ENCODE measurements around the gene DST.

DST gene

DNA sequence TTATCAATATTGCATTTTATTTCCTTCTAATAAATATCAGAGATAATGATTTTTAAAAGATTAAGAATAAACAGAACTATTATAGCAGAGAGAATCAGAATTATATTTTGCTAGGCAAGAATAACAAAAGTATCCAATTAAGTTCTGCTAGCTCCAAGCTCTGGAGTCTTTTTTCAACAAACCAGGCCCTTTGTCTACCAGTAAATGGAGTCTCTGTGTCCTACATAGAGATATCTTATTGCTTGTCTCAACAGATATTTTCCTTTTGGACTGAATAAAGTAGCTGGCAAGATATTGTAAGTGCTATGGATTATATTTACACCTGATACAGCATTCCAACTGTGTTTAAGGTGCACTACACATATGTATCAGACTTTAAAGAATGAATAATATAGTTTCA lies 107.1 kb downstream of the DST start:
- no peak for DNase-seq

DNA sequence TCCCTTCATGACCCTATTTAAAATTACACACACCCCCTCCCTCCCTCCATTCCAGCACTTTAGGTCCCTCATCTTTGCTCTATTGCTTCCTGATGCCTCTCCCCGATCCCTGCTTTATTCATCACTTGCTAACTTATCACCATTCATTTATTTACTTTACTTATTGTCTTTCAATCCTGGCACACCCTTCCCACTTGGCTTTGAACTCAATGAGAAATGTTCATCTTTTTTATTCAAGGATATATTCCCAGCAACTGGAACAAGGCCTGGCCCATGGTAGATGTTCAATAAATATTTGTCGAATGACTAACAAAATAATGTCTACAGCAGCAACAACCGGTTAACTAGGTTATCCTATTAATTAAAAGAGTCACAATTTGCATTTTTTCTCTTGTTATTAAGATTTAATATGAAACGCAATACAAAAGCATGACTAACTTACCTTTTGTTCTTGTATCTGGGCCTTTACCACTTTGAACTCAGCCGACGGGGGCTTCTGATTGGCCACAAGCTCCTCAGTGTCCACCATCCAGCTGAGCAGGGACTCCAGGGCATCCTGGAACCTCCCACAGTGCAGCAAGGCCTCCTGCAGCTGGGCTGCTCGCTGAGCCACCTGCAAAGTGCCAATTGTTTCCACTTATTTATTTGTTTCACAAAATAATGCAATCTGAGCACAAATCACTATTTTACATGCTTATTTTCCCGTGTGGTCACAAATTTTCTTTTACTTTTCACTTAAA lies 107.8 kb downstream of the DST start:
- DNase-seq, result no peak

DNA sequence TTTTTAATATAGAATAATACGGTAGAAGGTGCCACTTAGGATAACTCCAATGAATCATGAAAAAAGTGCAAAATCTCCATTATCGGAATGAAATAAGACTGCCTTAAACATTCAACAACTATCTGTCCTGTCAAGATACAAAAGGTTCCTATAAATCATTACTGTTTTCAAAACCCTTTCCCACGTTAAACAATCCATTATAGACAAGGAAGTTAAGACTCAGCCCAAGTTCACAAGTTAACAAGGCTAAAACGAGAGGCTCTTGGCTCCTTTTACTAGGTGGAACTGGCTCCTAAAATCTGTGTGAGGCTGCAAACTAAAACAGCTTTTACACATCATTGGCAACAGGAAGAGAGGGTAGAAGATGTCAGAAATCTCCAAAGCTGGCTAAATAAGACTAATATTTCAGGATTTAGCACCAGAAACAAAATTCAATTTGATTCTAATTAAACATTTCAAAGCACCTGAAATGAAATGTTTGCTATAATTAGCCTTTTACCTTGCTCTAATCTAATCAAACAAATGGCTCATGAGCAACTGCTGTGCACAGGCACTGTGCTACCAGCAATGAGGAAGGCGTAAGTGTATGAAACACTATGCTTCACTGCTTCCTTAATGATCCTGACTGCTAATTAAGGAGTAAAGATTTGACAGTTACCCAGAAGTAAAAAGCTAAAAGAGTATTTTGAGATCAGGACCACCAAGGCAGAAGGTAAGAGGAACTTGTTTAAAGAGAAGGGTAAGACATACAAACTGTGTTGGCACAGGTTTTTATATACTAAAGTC lies 109.7 kb downstream of the DST start:
- no peak for DNase-seq

DNA sequence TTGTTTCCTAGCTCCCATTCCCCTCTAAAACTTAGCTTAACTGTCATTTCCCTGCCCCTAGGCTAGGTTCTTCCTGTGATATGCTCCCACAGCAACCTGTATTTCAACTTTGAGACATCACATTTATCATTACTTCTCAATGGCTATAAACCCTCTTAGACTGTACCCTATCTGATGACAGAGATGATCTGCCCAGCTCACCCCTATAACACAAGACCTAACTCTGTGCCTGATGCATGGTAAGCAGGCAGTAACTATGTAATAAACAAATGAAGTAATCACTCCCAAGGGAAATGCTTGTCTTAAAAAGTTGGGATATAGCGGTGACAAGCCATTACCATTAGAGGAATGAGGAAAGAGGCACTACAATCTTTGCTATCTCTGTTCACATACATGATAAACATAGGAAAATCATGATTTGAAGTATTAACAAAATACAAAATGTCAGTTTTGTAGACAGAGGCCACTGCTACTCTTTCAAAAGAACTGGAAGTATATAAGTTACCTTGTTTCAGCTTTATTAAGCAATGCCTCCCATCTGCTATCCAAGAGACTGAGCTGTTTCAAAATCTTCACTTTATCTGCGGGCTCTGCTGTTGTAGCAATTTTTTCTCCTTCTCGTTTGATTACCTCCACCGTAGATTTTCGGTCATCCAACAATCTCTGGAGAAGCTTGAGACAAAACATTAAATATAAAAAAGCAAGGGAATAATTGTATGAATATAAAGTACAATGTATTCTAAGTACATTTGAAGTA lies 110.7 kb downstream of the DST start:
- DNase-seq, result no peak

DNA sequence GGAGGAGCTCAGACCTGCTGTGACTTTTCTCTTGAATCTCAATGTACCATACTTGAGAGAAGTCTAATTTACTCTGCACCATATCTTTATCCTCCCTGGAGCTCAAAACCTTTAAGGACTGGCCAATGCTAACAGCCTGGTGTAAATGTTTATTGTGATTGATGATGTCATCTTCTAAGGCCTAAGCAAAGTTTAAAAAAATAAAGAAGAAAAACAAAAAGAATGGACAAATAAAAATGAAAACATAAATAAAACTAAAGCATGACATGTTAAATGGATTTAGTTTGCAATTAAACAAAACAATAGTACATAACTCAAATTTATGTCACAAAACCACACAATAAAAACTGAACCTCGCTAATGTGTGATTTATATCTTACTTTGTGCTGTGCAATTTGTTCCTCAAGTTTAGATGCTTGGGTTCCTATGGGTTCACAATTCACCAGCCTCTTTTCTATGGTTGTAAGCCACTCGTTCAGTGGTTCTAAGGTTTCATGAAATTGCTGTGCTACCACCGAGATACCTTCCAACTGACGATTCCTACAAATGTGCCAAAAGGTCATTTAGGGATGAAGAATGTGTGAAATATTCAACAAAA lies 113.0 kb downstream of the DST start:
- peak; percentile 51 for DNase-seq

DNA sequence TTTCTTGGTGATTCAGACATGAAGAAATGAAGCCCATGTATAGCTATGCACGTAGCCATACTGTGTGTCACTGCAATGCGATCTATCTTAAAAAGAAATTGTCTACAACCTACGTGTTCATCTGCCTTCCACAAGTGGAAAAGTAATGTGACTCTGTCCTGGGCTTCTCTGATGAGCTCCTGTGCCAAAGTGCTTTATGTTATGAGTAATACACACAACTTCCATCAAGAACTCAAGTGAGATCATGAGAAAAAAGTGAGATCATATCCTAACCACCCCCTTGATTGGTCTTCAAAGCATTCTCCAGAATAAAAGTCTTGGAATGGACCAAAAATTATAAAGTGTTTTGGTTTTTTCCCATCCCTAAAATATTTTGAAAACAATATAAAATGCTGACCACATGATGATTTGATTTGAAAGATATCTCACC lies 114.3 kb downstream of the DST start:
- peak; percentile 98 for DNase-seq

DNA sequence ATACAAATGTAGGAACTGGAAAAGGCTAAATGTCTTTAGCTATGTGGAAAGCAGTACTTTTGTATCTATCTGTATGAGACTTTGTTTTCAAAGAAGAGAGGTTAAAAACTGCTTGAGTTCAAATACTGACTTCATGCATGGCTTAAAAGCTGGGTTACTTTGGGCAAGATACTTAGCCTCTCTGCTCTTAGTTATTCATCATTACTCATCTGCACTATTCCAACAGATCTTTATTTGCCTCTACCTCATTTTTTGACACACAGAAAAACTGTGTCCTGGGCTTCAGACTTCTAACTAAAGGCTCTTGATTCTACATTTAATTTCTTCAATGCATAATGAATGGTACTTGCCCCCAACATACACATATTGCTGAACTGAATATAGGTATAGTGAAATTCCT lies 114.8 kb downstream of the DST start:
- DNase-seq, result no peak

DNA sequence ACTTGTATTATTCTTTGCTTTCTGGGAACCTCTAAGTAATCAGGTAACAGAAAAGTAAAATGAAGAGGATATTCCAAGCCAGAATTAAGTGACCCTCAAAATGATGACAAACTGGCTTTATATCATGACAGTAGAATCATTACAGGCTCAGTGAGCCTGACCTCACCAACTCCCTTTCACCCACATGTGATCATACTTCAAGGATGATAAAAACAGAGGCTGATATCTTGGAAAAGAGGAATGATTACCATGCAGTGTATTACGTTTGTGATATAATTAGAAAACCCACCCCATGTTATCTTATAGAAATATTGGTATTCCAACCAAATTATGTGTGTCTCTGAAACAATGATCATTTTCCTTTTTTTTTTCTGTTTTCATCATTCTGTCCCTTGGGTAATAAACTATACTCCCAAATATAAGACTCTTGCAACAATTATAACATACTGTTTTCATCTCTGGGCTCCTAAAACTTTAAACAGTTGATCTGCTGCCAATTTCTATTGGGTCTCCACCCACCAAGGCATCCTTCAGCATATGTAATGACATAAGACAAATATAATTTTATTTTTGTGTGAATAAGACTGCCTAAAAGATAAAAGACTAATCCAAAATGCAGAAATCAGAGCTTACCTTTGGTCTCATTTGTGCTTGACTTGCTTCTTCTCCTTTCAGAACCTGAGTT lies 115.7 kb downstream of the DST start:
- no peak for DNase-seq

DNA sequence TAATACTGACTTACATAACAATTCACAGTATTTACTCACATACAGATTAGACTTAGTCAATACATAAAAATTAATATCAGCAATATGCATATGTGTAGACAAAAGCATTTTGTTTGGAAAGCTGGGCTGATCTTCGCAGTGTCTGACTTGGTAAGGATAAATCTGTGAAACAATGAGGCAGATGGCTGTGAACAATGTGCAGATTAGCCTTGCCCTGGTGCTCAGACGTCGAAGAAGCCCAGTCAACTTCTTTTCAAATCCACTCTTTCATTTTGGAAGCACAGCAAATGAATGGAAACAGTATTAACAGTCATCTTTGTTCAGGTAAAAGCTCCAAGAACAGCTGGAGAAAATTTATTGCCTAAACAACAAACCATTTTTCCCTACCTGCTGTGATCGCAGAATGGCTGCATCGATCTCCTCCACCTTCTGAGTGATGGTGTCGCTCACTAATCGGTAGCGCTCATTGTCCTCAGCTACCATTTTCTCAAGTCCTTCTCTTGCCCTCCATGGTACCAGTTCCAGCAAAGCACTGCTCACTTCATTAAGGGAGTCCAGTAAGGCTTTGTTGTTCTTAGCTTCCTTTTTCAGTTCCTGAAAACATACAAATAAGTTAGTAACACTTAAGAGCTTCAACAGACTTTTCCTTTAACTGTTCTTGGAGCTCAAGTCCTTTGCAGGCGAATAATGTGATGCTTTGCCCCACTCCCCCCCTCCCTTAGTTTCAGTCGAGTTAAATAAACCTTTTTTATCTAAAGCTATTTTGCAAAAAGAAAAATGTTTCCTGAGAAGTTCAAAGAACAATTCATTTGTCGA lies 116.5 kb downstream of the DST start:
- no peak for DNase-seq

DNA sequence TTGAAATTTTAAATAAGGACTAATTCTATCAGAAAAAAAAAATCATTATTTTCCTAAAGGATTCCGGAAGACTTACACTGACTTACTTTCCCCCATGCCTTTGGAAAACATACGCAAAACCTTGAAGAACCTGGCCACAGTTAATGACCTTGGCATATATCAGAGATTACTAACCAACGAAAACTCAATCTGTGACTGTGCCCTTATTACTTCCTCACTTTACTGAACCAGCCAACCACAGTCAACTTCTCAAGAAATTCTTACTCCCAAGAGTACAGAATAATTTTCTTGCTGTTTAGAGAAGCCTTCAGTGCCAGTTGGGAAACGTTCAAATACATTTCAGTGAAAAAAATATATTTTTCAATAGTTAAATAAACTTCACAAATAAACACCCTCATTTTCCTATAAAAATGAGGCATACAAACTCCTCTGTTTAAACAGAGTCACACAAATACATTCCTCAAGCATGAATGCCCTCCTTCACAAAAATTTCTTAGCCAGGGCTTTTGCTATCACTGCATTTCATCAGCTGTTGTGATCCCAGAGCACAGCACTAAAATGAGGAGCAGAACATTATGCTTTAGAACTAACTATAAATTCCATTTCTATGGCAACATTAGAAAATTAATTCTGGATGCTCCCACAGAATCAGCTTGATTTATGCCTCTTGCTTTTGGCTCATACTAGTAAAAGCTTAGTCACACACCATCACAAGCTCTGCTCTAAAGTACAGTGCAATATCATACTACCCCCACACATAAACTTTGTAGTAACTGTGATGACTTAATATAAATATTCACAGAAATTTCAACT lies 117.6 kb downstream of the DST start:
- peak; percentile 97 for DNase-seq

DNA sequence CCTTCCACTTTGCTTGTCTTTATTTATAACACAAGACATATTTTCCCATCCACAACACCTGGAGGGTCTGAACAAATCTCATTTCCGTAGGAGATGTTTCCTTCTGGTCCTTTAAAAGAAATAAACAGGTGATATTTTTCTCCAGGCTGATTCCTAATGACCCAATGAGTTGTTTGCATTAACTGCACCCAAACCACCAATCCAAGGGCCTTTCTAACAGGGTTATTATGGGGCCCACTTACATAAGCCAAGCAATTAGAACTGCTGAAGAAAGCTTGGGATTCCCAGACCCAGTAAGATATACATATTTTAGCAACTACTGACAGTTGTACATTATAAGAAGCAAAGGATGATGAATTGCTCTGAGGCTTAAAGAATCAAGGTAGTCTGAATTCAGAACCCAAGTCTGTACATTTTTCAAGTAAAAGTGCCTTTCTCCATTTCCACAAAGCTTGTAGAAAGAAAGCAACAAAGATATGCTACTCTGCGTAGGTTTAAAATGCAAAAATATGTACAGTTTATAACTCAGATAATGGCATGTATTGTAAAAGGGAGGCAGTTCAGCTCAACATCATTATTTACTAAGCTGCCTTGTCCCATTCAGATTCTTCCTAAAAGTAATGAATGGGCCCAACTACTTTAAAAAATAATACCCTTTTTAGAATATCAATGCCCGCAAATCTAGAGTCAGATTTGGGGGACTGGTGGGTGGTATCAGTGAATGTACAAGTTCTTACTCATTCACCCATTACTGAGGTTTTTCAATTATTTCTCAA lies 120.0 kb downstream of the DST start:
- no peak for DNase-seq

DNA sequence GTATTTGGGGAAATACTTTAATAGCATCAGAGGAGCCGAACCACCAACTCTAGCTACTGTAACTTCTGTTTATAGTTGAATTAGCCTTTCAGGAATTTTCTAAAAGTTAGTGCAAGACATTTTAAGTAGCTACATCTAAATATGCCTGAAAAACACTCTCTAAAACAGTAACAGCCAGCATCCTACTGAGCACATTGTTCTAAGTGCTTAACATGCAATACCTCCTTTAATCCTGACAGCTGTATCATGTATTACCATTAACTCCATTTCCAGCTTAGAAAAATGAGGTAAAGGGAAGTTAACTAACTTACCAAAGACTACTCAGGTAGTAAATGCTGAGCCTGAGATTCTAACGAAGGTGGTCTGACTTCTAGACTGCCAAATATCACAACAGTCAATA lies 120.7 kb downstream of the DST start:
- no peak for DNase-seq

DNA sequence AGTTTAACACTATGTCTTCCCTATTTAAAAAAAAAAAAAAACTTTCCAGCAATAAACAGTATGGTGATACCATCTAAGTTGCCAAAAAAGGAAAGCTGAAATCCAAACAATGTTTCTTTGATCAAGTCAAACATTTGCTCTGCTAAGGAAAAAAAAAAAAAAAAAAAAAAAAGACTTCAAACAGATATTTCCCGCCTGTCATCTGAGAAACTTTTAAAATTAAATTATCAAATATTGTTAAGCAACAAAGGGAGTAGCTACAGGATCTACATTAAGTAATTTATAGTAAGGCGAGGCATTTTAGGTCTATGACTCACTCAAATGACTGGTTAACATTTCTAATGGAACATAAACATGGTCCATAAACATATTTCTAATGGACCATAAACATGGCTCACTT lies 121.2 kb downstream of the DST start:
- no peak for DNase-seq

DNA sequence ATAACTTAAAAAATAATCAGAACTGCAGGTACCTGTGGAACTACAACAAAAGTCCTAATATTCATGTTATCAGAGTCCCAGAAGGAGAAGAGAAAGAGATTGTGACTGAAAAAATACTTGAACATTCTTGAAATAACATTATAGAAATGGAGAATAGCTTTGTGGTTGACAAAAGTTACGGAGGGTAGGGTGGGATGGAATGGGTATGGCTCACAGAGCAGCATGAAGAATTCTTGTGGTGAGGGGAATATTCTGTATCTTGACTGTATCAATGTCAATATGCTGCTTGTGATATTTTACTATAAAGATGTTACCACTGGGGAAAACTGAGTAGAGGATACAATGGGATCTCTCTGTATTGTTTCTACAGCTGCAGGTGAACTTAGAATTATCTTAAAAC lies 122.5 kb downstream of the DST start:
- DNase-seq, result peak; percentile 42

DNA sequence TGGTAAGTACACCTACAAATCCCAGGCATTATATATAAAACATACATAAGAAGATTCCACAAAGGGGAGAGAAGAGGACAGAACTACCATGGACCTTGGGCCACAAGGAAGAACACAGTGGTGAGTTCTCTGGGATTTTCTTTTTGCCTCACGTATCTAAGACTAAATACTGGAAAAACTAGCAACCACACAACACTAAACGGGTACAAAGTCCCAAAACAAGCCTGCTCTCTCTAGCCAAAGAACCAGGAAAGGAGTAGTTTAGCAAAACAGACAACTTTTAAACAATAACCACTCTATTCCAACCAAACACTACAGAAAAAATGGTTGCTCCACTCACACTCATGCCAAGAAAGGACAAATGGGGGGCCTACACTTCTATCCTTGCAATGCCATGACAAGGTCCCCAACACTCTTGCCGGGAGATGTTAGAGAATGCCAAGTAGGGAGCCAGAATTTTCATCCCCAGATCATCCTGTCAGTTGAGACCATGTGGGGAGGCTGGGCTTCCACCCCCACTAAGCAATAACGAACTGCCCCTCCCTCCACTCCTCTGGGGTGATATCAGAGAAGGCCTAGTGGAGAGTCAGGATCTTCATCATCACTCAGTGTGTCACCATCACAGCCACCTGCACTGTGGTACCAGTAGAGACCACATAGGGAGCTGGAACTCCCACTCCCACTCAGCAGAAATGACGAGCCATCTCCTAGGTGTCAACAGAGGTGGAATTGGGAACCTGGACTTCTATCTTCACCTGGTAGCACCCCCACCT lies 123.5 kb downstream of the DST start:
- DNase-seq, result no peak

DNA sequence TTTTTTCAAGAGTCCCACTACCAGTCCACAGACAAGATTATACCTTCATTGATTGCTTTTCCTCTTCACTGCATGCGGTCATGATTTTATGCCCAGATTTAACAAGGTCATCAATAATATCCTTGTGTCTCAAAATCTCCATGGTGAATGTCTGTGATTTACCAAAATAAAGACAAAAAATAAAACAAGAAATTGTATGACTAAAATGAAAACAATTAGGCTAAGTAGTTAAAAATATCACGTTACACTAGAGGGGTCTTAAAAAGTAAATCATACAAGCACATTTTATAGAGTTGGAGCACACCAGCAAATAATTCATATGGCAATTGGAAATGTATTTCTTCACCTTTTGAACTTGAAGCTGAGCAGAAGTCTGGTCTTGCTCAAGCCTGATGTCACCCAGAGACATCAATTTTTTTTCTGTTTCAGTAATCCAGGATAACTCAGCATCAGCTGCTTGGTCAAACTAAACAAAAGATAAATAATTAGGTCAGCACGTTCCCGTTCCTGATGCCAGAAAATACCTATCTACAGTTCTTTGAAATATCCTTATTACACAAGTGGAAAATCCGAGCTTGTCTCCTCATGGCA lies 125.4 kb downstream of the DST start:
- DNase-seq, result no peak

DNA sequence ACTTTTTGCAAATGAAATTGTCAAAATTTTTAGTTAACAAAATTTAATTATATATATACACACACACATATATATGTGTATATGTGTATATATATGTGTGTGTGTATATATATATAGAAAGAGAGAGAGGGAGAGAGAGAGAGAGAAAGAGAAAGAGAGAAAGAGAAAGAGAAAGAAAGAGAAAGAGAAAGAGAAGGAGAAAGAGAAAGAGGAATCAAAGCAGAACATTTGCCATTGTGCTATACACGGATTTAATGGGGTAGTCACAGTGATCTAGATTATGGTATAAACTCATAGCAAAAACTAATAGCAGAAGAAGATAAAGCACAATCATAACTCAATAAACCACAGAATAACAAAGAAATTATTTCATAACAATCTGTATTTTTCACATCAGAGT lies 126.7 kb downstream of the DST start:
- DNase-seq, result no peak

DNA sequence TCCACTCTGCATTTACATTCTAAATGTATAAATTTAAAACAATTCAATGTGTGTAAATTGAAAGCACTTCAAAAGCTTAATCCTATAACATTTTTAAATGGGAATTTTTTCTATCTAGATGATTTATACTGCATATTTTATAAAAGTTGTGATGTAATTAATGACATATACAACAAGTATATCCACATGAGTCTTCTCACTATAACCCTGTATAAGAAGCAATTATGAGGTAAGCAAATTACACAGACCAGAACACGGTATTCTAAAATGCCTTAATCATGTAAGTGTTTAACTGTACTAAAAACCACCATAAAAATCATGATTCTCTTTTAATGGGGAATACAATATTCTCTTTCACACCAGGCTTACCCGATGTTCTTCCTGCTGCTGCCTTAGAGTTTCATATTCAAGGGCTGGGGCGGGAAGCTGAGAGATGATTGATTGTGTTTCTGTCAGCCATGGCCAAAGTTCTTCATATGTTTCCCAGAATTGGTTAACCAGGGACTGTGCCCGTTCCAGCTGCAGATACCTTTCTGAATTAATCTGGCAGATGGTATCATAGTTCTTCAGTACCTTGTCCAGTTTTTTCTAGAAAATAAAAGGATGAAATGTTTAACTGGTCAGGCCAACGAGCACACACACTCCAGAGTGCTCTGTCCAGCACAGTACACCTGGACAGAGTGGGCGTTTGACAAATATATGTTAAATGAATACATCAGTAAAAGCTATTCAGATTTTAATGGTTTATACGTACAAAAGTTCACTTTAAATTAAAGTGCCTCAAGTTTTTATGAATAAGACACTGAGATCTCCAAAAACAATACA lies 127.4 kb downstream of the DST start:
- DNase-seq, result no peak

Measured in fibroblast of skin of right biceps (primary cell).